HG03064 (cell line): Measurements from ENCODE around the gene NXPH1.

ENCODE experiments used
- ATAC-seq: cut with Tn5 transposase; IDR thresholded peaks from one replicate; pipeline ENCODE4 v1.9.1; 2021; ENCODE audit warnings: low read depth; ENCODE audit not compliant: unreplicated experiment

The NXPH1 gene

GRCh38 chr7:8783229-8783628, 349.8 kb downstream of the NXPH1 start:
- no peak for ATAC-seq

- ATAC-seq = no peak
Measured at GRCh38 chr7:8785081-8785480, 351.7 kb downstream of the NXPH1 start.

GRCh38 chr7:8800986-8801385, 367.6 kb downstream of the NXPH1 start:
- ATAC-seq = no peak
